ENCODE results near the gene SH3PXD2A. TPM values are rescaled to one million over a fixed set of nuclear protein-coding genes. Genes with fewer than 3 reads are reported as not detected.

SH3PXD2A gene
- total RNA-seq, 1 experiment from 2014 or later: 13.2 TPM

GRCh38 chr10:103598654-103599115 is 256.7 kb downstream of the SH3PXD2A start:
- no peaks in the 10 kb centered on the region for H3K27me3 Mint-ChIP-seq (ENCODE audit: insufficient read depth, unreplicated experiment)
- intact Hi-C loops (cut with micrococcal nuclease): loop anchor here (1.0 to 10.0 kb wide), 3 partner anchors 88 to 286 kb away; partner anchors contain the start of gene SH3PXD2A
- no peaks in the 10 kb centered on the region for H3K9me3 Mint-ChIP-seq (ENCODE audit: unreplicated experiment)
- DNase-seq (ENCODE audit: unreplicated experiment): peak; percentile 77
- peaks cover 6% of the 10 kb centered on the region for H3K4me1 Mint-ChIP-seq (ENCODE audit: insufficient read depth, unreplicated experiment)
- CTCF ChIA-PET: interaction anchor here (0.7 to 5.2 kb wide), 18 partner anchors 10 to 286 kb away, joined by 3 to 57 read pairs (median 4); no protein-coding TSS in a partner anchor
- BruUV-seq (replicated peaks): no TSS peak
- peaks cover 5% of the 10 kb centered on the region for H3K36me3 Mint-ChIP-seq (ENCODE audit: insufficient read depth, unreplicated experiment)
- POLR2A ChIA-PET: no interaction called here
- H3K27ac Mint-ChIP-seq (ENCODE audit: low read depth, unreplicated experiment): no peak overlapping the region
- H3K4me3 Mint-ChIP-seq (ENCODE audit: unreplicated experiment): no peak overlapping the region
- peak; percentile 69 for TF ChIP-seq CTCF (IDR thresholded peaks at IDR 0.05; ENCODE audit: unreplicated experiment)

GRCh38 chr10:103597003-103597402 is 258.4 kb downstream of the SH3PXD2A start:
- no peak for TF ChIP-seq CTCF (IDR thresholded peaks at IDR 0.05; ENCODE audit: unreplicated experiment)
- H3K36me3 Mint-ChIP-seq (ENCODE audit: insufficient read depth, unreplicated experiment): peaks cover 5% of the 10 kb centered on the region

GRCh38 chr10:103595933-103596726 is 259.2 kb downstream of the SH3PXD2A start:
- no peak for TF ChIP-seq CTCF (IDR thresholded peaks at IDR 0.05; ENCODE audit: unreplicated experiment)
- no peaks in the 10 kb centered on the region for H3K27me3 Mint-ChIP-seq (ENCODE audit: insufficient read depth, unreplicated experiment)
- peaks cover 6% of the 10 kb centered on the region for H3K4me1 Mint-ChIP-seq (ENCODE audit: insufficient read depth, unreplicated experiment)
- BruUV-seq (replicated peaks): no TSS peak
- no peak overlapping the region for H3K27ac Mint-ChIP-seq (ENCODE audit: low read depth, unreplicated experiment)
- intact Hi-C loops (cut with micrococcal nuclease): loop anchor here (10.0 kb wide), 1 partner anchor 259 kb away; the partner anchor contains the start of gene SH3PXD2A
- H3K9me3 Mint-ChIP-seq (ENCODE audit: unreplicated experiment): no peaks in the 10 kb centered on the region
- DNase-seq (ENCODE audit: unreplicated experiment): no peak
- H3K4me3 Mint-ChIP-seq (ENCODE audit: unreplicated experiment): no peak overlapping the region
- CTCF ChIA-PET: interaction anchor here (0.6 to 5.2 kb wide), 7 partner anchors 19 to 594 kb away, joined by 3 to 57 read pairs (median 3); no protein-coding TSS in a partner anchor
- POLR2A ChIA-PET: interaction anchor here (0.6 kb wide), 1 partner anchor 291 kb away, joined by 3 read pairs; no protein-coding TSS in a partner anchor
- H3K36me3 Mint-ChIP-seq (ENCODE audit: insufficient read depth, unreplicated experiment): peaks cover 5% of the 10 kb centered on the region

More at GRCh38 chr10:103597003-103597402, 258.4 kb downstream of the SH3PXD2A start:
- intact Hi-C loops (cut with micrococcal nuclease): loop anchor here (10.0 kb wide), 1 partner anchor 258 kb away; the partner anchor contains the start of gene SH3PXD2A
- ChIA-PET POLR2A (no interaction called here), CTCF (interaction anchor here (0.6 to 5.2 kb wide), 6 partner anchors 12 to 593 kb away, joined by 3 to 57 read pairs (median 3); no protein-coding TSS in a partner anchor)
- H3K27me3 Mint-ChIP-seq (ENCODE audit: insufficient read depth, unreplicated experiment): no peaks in the 10 kb centered on the region
- H3K27ac Mint-ChIP-seq (ENCODE audit: low read depth, unreplicated experiment): no peak overlapping the region
- peaks cover 6% of the 10 kb centered on the region for H3K4me1 Mint-ChIP-seq (ENCODE audit: insufficient read depth, unreplicated experiment)
- no peak for DNase-seq (ENCODE audit: unreplicated experiment)
- no TSS peak for BruUV-seq (replicated peaks)
- H3K4me3 Mint-ChIP-seq (ENCODE audit: unreplicated experiment): no peak overlapping the region
- H3K9me3 Mint-ChIP-seq (ENCODE audit: unreplicated experiment): no peaks in the 10 kb centered on the region

- CTCF ChIA-PET: interaction anchor here (0.6 to 1.8 kb wide), 8 partner anchors 10 to 100 kb away, joined by 3 to 8 read pairs (median 4); no protein-coding TSS in a partner anchor
Observed at GRCh38 chr10:103593022-103593570, 262.3 kb downstream of the SH3PXD2A start.

More at GRCh38 chr10:103593022-103593570, 262.3 kb downstream of the SH3PXD2A start:
- intact Hi-C loops (cut with micrococcal nuclease): loop anchor here (2.0 to 10.0 kb wide), 2 partner anchors 176 to 262 kb away; partner anchors contain the start of gene SH3PXD2A
- no peak for TF ChIP-seq CTCF (IDR thresholded peaks at IDR 0.05; ENCODE audit: unreplicated experiment)
- Mint-ChIP-seq H3K27ac (ENCODE audit: low read depth, unreplicated experiment) (no peak overlapping the region), H3K27me3 (ENCODE audit: insufficient read depth, unreplicated experiment) (no peaks in the 10 kb centered on the region), H3K9me3 (ENCODE audit: unreplicated experiment) (no peaks in the 10 kb centered on the region), H3K4me1 (ENCODE audit: insufficient read depth, unreplicated experiment) (no peaks in the 10 kb centered on the region), H3K4me3 (ENCODE audit: unreplicated experiment) (no peak overlapping the region), H3K36me3 (ENCODE audit: insufficient read depth, unreplicated experiment) (no peaks in the 10 kb centered on the region)
- BruUV-seq (replicated peaks): no TSS peak
- DNase-seq (ENCODE audit: unreplicated experiment): no peak
- POLR2A ChIA-PET: interaction anchor here (0.6 kb wide), 1 partner anchor 101 kb away, joined by 3 read pairs; no protein-coding TSS in a partner anchor

All from MCF 10A (cell line).